ENCODE measurements around the gene ACTR3C.
A peak's percentile ranks its signal among the peaks of the same experiment; 100 is the strongest.

The ACTR3C gene

DNA sequence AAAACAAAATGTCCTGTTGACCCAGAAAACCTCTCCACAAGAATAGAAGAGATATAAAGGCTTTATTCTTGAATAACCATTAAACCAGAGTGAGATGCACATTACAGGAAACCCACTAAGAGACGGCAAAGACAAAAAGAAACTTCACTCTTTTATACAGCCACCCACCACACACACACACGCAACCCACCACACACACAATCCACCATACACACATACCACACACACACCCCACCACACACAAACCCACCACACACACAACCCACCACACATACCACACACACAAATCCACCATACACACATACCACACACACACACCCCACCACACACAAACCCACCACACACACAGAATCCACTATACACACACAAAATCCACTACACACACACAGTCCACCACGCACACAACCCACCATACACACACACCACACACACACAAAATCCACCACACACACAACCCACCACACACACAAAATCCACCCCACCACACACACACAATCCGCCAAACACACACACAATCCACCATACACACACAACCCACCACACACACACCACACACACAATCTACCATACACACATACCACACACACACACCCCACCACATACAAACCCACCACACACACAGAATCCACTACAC is 35.8 kb upstream of the ACTR3C start:
- DNase-seq: no peak

DNA sequence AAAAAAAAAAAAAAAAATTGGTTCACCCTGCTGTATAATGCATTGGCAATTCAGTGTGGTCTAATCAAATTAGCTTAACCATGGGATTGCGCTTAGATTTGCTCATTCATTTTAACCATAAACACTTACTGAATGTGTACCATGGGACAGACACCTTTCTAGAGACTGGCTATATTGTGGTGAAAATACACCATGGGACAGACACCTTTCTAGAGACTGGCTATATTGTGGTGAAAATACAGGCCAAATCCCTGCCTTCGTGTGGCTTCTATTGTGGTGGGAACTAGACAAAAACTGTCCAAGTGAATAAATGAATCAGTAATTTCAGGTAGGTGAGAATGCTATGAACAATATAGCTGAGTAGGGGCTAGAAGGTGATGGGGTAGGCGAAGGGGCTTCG is 35.1 kb upstream of the ACTR3C start:
- DNase-seq: no peak

DNA sequence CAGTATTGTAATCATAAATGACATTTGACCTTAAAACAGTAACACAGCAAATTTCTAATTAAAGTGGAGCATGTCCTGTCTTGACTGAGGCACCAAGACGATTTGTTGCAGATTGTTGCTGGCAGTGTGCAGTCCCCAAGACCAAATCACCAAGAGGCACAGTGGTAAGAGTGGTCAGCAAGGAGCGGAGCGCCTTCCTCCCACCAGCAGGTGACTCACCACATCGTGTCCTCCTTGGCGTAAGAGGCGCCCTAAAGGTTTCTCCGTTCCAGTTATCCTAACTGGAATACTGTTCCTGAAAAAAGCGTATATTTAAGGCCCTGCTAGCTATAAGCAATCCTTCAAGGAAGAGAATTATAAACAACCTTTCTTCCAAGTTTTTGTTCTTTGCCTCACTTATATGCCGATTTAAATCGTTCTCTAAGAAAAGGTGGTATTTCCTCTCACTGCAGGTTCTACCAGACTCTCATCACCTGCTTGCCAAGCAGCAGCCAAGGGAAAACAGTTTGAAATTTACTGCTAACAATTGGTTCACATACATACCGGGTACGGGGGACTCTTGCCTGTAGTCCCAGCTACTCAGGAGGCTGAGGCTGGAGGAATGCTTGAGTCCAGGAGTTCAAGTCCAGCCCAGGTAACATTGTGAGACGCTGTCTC is 34.6 kb upstream of the ACTR3C start:
- DNase-seq: peak; percentile 80

DNA sequence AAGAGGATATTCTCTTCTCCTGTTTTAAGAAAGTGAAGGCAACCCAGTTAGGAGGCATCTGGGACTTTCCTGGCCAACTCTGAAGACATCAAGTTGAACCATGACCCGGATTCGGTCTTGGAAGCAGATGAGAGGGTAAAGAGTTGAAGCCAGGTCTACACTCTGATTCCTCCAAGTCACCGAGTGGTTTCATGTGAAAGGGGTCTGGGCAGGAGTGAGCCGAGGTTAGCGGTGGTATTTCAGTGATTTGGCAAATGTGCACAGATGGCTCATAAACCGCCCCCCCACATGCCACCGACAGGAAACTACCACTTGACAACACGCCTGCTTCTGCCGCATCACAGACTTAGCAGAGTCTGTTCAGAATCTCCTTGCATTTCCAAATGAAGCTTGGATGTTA is 33.9 kb upstream of the ACTR3C start:
- peak; percentile 90 for DNase-seq

DNA sequence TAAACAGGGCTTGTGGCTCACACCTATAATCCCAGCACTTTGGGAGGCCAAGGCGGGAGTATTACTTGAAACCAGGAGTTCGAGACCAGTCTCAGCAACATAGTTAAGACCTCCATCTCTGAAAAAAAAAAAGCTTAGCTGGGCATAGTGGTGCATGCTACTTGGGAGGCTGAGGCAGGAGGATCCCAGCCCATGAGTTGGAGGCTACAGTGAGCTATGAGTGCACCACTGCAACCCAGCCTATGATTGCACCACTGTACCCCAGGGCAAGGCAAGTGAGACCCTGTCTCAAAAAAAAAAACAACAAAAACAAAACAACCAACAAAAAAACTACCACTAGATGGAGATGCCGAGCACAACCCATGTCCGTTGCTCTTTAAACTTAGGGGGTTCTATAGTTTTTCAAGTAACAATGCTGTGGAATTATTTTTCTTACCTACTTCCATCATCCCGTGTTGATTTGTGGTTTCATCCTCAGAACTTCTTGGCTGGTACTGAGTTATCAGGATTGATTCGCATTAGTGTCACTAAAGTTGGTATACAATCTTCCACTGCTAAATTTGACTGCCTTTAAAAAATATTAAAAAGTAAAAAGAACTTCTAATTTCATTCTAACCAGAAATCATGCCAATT is 33.0 kb upstream of the ACTR3C start:
- DNase-seq: peak; percentile 78

DNA sequence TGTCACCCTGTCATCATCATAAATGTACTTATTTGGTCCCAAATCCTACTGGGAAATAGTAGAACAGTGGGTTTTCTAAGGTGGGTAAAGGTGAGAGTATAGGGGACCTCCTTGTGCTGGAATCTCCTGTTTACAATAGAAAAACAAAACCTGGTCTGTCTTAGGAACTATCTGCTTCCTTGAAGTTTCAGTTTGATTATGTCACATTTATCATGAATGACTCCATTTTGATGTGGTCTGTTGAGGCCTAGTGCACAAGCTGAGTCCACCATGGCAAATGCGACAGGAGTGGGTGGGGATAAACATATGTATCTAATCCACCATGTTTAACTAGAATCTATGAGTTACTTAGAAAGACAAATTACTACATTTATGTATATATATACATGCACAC is 32.3 kb upstream of the ACTR3C start:
- no peak for DNase-seq

DNA sequence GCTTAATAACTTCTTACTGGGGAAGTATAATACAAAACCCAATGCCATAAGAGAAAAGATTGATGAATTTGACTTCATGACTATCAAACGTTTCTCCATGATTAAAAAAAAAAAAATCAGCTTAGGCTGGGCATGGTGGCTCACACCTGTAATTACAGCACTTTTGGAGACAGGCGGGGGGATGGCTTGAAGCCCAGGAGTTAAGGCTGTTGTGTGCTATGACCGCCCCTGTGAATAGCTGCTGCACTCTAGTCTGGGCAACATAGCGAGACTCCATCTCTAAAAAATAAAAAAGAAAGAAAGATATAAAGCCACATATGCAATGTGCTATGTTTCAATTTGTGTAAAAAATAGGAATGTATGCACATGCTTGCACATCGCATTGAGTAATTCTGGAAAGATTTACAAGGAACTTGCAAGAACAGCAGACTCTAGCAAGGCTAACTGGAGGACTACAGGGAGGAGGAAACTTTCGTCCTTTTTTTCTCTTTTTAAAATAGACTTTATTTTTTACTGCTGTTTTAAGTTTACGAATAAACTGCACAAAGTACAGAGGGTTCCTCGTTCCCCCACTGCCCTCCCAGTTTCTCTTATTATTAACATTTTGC is 28.3 kb upstream of the ACTR3C start:
- DNase-seq: no peak

DNA sequence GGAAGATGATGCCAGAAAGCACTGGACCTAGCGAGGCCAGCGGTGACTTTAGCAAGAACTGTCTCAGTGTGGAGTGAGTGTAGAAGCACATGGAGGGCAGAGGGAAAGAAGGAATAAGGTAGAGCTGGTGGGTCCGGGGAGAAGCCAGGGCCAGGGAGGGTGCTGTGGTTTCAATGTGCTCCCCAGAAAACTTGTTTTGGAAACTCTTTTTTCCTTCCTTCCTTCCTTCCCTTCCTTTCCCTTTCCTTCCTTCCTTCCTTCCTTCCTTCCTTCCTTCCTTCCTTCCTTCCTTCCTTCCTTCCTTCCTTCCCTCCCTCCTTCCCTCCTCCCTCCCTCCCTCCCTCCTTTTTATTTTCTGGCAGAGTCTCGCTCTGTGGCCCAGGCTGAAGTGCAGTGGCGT is 23.6 kb upstream of the ACTR3C start:
- no peak for DNase-seq

DNA sequence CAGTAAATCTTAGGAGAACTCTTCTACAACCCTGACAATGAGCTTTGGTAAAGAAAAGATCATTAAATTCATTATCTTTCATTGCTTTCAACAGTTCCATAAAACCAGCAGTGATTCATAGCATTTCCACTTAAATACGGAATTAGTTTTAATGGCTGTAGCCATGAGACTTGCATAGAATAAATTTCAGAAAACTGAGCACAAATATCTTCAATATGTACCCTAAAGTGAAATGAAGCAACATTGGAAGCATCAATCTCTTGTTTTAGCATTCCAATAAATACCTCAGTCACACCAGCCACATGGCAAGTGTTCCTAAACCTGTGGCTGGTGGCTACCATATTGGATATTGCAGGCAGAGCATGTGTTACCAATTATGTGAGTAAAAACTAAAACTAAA is 21.7 kb upstream of the ACTR3C start:
- DNase-seq: no peak

DNA sequence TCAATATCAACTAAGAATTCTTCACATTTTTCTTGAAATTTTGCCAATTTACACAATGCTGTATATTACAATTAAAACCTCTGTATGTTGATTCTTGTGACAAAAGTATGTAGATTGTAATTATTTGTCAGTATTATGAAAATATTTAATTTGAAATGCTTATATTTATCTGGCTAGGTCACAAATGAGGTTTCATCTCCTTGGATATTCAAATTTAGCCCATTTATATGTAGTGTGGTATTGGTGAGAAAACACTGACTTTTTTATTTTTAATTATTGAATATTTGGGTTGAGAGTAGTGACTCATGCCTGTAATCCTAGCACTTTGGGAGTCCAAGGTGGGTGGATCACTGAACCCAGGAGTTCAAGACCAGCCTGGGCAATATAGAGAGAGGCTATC is 21.0 kb upstream of the ACTR3C start:
- DNase-seq: no peak

DNA sequence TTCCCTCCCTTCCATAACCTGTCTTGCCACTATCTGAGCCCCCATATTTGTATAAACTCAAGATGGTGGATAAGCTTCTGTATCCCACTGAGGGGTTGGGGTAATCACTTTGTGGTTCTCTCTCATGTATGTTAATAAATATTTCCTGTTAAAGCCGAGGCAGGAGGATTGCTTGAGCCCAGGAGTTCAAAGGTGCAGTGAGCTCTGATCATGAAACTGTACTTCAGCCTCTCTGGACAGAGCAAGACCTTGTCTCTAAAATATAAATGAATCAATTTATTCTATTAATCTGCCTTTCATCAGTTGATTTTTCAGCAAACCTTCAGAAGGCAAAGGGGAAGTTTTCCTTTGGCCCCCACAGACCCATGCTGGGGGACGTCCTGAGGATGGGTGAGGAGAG is 19.9 kb upstream of the ACTR3C start:
- DNase-seq: no peak

DNA sequence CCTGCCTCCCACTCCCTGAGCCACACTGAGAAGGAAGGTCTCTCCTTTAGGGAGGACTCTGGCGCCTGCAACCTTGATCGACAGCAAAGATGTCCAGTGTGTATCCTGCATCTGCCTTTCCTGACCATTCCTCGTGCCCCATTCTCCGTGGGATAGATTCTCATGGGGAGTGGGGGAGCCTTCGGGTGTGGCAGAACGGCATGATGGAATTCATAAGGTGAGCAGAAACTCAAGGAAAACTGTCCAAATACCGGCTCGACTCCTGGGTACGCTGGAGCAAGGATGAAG is 18.7 kb upstream of the ACTR3C start:
- no peak for DNase-seq

DNA sequence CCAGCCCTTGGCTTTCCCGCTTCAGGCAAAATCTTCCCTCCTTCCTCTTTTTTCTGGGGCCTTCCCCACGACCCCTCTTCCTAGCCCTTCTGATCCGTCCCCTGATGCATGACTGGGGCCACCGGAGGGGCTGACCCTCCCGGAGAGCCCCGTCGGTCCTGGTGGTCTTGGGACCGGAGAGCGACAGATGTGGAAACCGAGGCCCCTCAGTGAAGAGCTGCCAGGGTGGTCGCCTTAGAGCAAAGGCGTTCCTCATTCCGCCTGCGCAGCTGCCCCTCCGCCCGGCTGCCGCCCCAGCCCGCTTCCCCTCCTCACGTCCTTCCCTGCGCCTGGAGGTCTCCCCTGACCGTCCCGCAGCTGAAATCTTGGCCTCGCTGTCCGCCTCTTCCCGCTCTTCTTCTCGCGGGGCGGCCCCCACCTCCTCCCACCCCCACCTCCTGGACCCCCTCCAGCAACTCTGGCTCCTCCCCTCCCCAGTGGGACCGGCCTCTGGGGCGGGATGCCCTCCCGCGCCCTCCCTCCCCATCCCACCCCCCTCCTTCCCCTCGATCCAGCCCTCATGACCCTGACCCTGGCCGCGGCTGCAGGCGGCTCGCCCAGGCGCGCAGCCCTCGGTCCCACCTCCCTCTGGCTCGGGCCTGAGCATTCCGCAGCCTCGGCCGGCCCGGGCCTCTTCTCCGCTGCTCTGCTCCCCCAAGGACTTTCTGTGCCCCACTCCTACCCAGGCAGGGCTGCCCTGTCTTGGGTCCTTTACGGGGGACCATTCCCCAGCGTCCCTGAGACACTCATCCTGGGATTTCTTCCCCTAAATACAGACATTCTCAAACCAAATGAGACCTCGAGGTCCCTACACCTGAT is 18.1 kb upstream of the ACTR3C start, which contains the start of gene RARRES2:
Gene RARRES2 (minus strand): TSS at position 367 of the 858 bp plus-strand sequence. CDS start 1,020 bp downstream, outside the sequence.
- DNase-seq: no peak

DNA sequence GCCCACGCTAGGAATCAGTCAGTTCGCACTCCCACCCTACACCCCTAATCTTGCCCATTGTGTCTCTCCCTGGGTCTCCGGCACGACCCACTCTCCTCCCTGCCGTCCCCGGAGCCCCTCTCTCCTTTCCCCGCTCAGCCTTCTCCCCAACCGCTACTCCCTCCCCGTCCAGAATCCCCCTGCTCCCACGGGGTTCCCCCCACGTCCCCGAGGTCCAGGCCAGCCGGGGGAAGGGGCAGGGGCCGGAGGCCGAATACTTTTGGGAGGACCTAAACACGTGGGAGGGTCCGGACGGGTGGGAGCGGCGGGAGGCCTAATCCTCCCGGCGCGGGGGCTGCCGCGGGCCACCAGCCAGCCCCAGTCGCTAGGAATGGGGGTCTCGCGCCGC is 17.5 kb upstream of the ACTR3C start:
- DNase-seq: no peak

DNA sequence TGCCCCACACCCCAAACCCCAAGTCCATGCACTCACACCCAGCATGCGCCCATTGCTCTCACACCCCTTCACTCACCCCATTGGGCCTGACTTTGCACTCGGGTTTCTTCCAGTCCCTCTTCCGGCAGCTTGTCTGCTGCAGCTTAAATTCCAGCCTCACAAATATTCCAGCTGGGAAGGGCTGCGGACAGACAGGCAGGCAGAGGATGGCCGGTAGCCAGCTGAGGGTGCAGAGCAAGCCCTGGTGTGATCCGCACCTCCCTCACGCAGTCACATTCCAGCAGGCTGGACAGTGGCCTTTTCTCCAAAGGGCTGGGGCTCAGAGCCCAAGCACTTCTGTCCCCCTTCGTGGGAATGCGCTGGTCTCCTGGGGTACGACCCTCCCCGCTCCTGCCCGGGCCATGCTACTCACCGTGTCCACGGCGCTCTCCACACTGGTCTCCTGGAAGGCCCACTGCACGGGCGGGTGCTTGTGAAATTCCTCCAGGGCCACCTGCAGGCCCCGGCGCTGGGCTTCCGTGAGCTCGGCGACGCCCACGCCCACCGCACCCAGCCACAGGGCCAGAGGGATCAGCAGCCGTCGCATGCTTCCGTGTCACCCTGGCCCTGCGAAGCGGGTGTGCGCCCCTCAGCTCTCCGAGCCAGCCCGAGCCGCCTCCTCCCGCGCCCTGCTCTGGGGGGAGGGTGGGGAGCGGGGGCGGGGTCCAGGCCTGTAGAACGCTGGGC is 16.8 kb upstream of the ACTR3C start:
- DNase-seq: no peak

DNA sequence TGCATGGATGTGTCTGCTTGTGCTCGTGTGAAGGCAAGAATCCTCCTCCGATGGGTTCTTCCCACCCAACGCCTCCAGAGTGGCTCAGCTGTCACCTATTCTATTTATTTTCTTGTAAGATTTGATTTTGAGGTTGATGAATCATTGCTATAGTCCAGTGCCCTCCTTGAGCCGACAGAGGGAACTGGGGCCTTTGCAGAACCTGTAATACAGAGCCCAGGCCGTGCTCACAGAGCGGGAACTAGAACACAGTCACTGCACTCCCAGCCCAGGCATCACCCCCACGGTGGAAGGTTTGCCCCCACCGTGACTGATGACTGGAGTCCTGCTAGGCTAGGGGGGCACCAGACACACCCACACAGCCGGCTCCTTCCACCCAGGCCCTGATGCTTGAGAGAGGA is 16.1 kb upstream of the ACTR3C start:
- DNase-seq: no peak

DNA sequence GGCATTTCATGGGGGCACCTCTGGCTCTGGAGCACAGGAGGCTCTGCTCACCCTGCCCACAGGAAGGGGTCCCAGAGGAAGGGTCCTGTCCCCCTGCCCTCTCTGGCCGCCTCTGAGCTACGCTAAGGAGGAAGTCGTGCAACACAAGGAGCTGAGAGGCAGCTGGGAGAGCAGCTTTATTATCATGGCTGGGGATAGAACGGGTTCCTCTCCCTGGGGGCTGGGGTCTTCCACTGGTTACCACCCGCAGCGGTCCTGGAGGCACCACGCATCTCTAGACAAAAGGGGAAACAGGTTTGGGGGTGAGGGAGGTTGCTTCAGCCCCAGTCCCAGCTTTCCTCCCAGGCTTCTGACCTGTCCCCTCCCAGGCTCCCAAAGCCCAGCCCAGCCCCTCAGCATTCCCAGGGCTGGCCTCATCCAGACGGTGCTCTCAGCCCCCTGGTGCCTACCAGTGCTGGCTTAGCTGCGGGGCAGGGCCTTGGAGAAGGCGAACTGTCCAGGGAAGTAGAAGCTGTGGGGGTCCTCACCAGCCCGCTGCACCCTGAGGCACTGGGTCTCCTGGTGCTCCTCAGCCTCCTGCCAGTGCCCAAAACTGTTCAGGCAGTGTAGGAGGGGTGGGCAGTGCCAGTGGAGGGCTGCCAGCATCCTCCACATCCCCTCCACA is 15.0 kb upstream of the ACTR3C start:
- no peak for DNase-seq

DNA sequence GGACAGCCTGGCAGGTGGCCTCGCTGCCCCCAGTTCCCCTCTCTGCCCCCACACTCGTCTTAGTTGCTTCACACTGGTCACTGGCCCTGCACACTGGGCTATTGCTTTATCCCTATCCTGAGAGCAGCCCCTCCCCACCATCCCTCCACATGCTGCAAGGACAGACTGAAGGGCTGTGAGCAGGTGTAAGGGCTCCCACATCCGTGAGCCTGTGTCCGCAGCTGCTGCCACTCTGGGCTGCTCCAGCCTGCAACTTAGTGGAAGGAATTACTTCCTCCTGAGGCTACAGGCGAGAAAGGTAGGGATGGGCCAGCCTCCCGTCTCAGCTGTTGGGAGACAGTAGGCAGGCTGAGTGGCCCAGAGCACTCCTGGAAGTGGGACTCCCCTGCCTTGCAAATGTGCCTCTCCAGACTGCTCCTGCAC is 14.3 kb upstream of the ACTR3C start:
- DNase-seq: peak; percentile 51

DNA sequence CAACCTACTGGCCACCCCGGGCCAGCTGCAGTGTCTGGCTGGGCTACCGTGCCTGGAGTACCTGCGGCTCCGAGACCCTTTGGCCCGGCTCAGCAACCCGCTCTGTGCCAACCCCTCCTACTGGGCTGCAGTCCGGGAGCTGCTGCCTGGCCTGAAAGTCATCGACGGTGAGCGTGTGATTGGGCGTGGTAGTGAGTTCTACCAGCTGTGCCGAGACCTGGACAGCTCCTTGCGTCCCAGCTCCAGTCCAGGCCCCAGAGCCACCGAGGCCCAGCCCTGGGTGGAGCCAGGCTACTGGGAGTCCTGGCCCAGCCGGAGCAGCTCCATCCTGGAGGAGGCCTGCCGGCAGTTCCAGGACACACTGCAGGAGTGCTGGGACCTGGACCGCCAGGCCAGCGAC is 13.8 kb upstream of the ACTR3C start:
- no peak for DNase-seq

DNA sequence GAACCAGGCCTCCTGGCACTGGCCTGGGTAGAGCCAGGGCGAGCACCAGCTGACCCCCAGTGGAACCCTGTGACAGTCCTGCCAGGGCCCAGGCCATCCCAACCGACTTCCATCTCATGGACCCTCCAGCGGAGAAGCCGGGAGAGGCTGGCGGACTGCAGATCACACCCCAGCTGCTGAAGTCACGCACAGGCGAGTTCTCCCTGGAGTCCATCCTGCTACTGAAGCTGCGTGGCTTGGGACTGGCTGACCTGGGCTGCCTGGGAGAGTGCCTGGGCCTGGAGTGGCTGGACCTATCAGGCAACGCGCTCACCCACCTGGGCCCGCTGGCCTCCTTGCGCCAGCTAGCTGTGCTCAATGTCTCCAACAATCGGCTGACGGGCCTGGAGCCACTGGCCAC is 13.4 kb upstream of the ACTR3C start:
- no peak for DNase-seq

DNA sequence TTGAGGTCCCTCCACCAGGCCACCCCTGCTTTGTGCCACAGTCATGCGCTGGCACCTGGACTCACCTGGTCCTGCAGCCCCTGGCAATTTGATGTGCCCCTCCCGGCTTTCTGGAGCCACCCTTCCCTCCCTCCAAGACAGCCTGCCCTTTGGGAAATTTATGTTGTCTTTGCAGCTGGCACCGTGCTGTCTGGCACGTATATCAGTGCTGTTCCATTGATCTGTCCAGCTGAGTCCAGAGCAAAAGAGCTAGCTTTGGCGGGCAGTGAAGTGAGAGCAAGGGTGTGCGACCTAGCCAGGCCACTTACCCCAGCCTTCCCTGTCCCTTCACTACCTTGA is 12.4 kb upstream of the ACTR3C start:
- DNase-seq: no peak

DNA sequence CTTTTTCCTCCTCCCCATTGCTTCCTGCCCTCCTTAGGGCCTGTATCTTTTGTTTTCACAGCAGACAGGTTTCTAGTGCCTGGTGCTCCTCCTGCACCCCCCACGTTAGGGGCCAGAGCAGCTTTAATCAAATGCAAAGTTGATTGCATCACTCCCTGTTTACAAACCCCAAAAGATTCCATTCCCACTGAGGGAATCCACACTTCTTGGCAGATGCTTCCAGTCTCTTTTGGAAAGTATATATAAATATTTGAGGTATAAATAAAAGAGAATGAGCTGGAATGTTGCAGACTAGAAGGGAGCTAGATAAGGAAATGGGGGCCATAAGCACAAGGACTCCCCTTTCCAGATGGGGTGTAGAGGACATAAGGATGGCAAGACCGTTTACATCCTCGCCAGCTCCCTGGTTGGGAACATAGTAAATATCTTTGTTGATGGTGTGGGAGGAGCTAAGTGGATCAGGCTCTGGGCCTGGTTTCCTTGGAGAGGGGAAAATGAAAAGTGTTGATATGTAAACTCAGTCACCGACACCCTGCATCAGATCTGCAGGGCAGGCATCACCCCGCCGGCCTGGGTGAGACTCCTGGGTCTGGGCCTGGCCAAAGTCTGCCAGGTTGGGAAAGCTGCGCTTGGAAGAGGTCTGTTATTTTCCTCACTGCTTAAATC is 11.9 kb upstream of the ACTR3C start:
- no peak for DNase-seq

Measured in DMS53 (cell line).